NCI-H510A treated with DMSO at 0.1 percent for 48 hours (cell line): ENCODE data around the gene CLEC4E.
"Not testable (repeated sequence)": the region's sequence is repeated elsewhere in the genome, so short reads cannot be mapped to it uniquely, and the experiment has no call there.

ENCODE experiments used
- DNase-seq: peaks from one replicate; lab custom pipeline; 2025; lab: John Stamatoyannopoulos, UW

CLEC4E gene

GRCh38 chr12:8537820-8538219 is 2.9 kb downstream of the CLEC4E start:
- not testable (repeated sequence) for DNase-seq

- DNase-seq, result no peak
These were observed 8.7 kb downstream of the CLEC4E start for GRCh38 chr12:8532045-8532444.

- DNase-seq, result no peak
These were observed 13.2 kb downstream of the CLEC4E start for GRCh38 chr12:8527250-8528130.

GRCh38 chr12:8519171-8519570 is 21.5 kb downstream of the CLEC4E start:
- no peak for DNase-seq

GRCh38 chr12:8517971-8518370 is 22.7 kb downstream of the CLEC4E start:
- no peak for DNase-seq

- DNase-seq, result no peak
These were observed 27.4 kb downstream of the CLEC4E start, which contains the start of gene CLEC4D for GRCh38 chr12:8513256-8513655. TSS of gene CLEC4D (plus strand) at chr12:8513503. CDS start at chr12:8513733, 230 bp downstream.

GRCh38 chr12:8508910-8509841 is 31.5 kb downstream of the CLEC4E start:
- no peak for DNase-seq

- DNase-seq, result no peak
These were observed 32.5 kb downstream of the CLEC4E start for GRCh38 chr12:8508223-8508622.

GRCh38 chr12:8507596-8507995 is 33.1 kb downstream of the CLEC4E start:
- DNase-seq, result no peak

- DNase-seq, result no peak
These were observed 36.4 kb downstream of the CLEC4E start for GRCh38 chr12:8504351-8504750.

- no peak for DNase-seq
These were observed 39.0 kb downstream of the CLEC4E start for GRCh38 chr12:8501720-8502119.

- no peak for DNase-seq
These were observed 41.1 kb downstream of the CLEC4E start for GRCh38 chr12:8499616-8500015.

- DNase-seq, result not testable (repeated sequence)
These were observed 44.6 kb downstream of the CLEC4E start for GRCh38 chr12:8496074-8496473.

- not testable (repeated sequence) for DNase-seq
These were observed 45.0 kb downstream of the CLEC4E start for GRCh38 chr12:8495671-8496070.

- DNase-seq, result no peak
These were observed 47.6 kb downstream of the CLEC4E start for GRCh38 chr12:8493084-8493483.

- no peak for DNase-seq
These were observed 48.8 kb downstream of the CLEC4E start for GRCh38 chr12:8491646-8492530.
